CD4-positive, alpha-beta T cell treated with Interleukin-6 at 100 ng/mL for 8 hours (primary cell): ENCODE measurements around the gene VSTM5.
"Not testable (repeated sequence)": the region's sequence is repeated elsewhere in the genome, so short reads cannot be mapped to it uniquely, and the experiment has no call there.

Experiments
- DNase-seq: peaks from one replicate; pipeline ENCODE4 v3.0.0-alpha.2; 2020; ENCODE audit warnings: mixed read lengths, low spot score

VSTM5 gene, protein sequence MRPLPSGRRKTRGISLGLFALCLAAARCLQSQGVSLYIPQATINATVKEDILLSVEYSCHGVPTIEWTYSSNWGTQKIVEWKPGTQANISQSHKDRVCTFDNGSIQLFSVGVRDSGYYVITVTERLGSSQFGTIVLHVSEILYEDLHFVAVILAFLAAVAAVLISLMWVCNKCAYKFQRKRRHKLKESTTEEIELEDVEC

DNA sequence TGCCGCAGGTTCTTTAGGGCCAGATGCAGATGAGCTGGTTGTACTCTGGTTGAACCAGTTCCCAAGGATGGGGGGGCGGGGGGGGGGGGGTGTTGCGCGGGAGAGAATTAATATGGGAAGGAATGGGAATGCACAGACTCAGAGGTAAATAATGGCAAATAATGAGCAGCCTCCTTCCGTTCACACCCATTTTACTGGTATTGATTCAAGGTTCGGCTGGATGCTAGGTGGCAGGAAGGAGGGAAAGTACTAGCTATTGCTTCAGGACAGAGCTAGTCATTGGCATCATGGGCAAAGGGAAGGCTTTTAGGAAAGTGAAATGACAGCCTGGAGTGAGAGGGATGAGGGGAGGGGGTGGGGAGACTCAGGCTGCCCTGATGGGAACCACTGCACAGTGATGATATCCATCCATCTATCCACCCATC is at the start of gene VSTM5:
VSTM5 (minus strand) TSS at position 25 of the 425 bp plus-strand sequence. CDS start 116 bp downstream, outside the sequence.
- DNase-seq, result no peak

DNA sequence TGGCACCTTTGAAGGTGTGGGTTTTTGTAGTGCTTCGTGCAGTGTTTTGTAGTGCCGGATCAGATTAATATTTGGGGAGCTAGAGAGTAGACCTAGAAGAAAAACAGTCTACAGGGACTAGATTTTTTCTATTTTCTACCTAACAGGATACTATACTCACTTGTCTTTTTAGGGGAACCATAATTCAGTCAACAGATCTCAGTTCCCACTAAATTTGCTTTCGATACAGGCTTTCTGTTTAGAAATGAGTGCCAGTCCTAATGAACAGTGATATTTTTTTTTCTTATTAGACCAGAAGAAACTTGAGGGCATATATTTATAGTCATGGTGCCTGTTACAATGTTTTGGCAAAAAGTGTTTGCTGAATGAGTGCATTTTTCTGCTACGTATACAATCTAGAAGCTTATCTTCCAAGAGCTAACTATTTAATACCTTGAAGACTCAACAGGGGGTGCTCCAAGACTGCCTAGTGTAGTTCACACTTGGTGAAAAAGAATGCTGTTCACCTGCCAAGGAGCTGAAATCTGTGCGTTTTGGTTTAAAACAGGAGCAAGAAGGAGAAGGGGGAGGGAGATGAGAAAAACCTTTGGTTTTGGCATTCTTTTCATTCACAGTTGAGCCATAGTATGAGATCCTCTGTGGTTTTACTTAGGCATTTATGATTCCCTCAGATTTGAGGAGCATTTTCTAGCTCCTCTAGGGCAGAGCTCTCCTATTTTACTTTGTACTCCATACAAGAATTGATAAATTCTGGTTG is 44.9 kb upstream of the VSTM5 start:
- DNase-seq, result peak; percentile 7

DNA sequence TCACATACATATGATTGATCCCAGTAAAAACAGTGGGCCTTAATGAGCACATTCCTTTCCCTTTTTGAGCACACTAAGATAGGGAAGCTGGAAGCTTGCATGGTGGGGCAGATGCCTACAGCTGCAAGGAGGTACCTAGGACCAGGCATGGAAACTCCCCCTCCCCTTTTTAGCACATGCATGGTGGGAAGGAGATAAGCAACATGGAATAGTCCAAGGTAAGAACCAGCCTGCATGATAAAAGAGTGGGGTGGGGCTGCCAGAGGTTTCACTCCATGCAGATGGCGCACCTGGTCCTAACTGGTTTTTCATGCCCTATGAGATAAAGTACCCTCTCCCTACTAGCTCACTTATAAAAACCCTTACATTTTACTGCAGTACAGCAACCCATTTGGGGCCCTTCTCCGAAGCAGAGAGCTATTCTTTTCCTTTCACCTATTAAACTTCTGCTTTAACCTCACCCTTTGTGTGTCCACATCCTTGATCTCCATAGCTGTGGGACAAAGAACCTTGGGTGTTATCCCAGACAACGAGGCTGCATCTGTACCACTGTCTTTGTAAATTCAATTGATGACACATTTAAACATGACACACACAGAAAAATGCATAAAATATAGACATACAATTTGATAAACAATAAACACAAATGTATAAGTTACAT is 40.1 kb upstream of the VSTM5 start:
- DNase-seq, result no peak

DNA sequence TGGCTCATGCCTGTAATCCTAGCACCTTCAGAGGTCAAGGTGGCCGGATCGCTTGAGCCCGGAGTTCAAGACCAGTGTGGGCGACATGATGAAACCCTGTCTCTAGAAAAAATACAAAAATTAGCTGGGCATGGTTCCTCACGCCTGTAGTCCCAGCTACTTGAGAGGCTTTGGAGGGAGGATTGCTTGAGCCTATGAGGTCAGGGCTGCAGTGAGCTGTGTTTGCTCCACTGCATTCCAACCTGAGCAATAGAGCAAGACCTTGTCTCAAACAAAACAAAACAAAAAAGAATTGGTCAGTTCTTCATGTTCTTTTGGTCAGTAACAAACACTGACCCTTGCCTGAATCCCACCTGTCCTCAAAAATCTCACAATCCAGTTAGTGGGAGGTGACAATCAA is 36.7 kb upstream of the VSTM5 start:
- no peak for DNase-seq

DNA sequence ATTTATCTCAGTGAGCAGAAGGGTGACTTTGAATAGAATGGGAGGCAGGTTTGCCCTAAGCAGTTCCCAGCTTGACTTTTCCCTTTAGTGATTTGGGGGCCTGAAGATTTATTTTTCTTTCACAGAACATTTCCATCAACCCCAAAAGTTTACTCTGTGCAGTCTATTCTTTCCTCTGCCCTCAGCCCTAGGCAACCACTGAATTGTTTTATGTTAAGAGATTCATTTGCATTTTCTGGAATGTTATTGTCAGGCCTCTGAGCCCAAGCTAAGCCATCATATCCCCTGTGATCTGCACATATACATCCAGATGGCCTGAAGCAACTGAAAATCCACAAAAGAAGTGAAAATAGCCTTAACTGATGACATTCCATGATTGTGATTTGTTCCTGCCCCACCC is 28.7 kb upstream of the VSTM5 start:
- DNase-seq, result not testable (repeated sequence)

DNA sequence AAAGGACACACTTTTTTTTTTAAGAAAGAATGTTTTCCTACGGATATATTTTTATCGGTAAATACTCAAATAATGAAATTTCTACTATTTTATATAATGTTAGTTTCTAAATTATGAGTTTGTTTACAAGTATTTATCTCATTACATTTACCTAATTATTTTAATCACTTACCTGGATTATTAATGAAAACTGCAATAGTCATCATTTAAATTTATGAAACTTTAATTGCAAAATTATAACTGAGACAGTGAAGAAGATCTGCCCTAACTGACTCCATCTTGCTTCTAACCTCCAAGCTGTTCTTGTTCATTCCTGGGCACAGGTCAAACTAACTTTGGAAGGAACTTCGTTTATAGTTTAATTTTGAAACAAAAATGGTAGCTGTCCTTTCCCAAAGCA is 25.2 kb upstream of the VSTM5 start:
- no peak for DNase-seq

DNA sequence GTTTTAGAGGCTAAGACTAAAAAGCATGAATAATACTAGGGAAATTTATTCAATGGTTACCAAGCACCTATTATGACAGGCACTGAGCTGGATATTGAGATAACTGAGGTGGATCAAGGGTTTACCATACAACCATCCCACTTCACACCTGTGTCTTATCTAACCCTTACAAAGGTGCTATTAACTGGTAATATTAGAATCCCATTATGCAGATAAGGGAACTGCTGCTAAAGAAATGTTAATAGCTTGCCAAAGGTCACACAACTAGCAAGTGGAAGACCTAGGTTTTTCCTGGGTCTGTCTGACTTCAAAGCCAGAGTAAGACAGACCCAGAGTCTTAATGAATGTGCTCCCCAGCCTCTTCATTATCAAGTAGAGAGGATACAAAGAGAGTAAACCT is 21.1 kb upstream of the VSTM5 start:
- DNase-seq, result no peak

DNA sequence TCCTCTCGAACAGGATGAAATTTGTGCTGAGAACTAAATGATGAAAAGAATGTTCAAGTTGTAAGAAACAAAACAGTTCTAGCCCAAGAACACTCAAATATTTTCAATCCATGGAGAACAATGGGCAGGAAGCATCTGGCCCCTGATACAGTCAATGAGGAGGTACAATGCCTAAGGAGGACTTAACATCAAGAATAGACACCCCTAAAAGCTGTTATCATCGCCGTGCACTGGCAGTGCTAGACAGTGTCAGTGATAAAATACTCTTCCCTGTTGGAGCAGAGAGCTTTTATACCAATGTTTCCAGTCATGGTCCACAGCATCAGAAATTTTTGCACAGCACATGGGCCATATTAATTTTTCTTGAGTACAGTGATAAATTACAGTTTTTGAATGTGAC is 20.2 kb upstream of the VSTM5 start:
- no peak for DNase-seq

DNA sequence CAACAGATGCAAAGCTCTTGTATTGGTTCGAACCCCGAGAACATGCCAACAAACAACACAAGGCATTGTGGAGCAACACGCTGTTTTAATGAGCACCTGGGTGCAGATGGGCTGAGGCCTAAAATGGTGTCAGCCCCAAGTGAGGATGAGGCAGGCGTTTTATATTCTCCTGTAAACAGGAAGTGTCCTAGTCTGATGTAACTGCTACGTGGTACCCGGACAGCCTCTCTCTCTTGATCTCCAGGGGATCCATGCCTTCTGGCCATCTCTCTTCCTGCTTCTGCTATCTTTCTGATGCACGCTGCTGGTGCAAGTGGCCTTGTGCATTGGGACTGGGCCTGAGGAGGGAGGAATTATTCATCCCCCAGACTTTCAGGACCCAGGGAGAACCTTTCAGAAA is 19.4 kb upstream of the VSTM5 start:
- no peak for DNase-seq

DNA sequence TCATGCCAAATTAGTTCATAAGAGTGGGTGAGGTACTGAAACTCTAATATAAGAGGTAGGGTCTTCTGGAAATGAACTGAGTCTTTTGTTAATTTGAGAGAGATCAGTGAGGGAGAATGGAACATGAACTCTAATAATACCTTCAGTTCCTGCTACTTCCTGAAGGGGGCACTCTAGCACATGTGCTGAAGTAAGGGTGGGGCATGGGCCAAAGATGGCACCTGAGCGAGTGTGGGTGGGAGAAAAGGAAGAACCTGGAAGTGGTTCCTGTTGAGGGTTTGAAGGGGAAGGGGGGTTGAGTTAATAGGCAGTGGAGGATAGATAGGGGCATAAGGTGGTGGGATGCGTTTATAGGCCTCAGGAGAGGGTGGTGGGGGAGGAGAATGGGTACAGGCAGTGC is 18.0 kb upstream of the VSTM5 start:
- not testable (repeated sequence) for DNase-seq

DNA sequence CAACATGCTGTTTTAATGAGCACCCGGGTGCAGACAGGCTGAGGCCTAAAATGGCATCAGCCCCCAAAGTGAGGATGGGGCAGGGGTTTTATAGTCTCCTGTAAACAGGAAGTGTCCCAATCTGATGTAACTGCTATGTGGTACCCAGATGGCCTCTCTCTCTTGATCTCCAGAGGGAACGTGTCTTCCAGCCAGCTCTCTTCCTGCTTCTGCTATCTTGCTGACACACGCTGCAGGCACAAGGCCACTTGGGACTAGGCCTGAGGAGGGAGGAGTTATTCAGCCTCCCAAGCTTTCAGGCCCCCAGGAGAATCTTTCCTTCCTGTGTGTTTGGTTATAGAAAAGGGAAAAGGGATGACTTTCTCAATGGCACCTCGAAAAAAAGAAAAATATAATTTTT is 11.4 kb upstream of the VSTM5 start:
- no peak for DNase-seq

DNA sequence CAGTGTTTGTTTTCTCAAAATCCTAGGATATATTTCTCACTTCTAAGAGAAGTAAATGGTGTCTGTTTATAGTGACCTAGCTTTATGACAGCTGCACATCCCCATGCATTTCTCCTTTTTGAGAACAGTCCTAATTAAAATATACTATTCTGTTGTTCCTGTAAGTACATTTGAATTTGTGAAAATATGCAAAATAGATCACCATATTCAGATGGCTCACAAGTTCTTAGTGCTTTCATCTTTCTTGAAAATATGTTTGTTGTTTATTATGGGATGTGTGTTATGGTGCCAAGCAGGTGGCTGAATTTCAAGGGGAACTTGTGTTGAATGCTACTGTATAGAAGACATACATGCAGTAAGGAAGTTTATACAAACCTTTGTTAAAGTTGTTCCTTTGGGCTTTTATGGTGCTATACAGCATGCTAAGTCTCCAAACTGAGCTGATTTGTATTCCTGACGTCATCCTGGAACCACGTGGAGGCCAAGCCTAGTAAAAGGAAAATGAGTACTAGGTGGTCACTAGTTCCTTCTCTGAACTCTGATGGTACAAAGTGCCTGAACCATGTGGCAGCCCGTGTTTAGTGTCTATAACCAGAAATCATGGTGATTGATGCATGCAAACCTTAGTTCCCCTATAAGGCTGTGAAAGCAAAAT is 7.8 kb upstream of the VSTM5 start:
- no peak for DNase-seq

DNA sequence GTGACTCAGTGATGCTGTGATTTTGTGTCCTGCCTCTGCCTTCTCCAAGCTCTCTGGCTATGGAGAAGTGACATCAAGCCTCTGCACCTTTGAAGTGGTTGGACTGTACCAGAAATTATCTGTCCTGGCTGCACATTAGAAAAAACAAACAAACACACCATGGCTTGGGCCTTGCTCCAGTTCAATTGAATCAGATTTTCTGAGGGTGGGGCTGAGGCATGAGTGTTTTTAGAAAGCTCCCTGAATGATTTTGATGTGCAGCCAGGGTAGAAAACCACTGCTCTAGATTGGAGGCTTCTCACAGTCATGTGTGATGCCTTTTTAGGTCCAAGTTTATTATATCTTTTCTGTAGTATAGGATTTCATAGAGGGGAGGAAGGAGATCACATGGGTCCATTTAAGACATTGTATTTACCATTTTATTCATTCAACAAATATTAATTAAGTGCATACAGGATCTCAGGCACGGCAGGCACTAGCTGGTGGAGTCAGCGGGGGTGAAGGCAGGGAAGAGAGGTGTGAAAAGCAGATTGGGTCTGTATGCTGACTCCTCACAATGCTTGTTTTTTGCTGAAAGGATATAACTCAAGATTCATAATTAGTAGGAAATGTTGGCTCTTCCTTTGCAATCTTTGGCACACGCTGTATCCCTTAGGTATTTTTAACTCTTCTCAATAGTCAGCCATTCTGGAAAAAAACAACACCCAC is 7.1 kb upstream of the VSTM5 start:
- no peak for DNase-seq

DNA sequence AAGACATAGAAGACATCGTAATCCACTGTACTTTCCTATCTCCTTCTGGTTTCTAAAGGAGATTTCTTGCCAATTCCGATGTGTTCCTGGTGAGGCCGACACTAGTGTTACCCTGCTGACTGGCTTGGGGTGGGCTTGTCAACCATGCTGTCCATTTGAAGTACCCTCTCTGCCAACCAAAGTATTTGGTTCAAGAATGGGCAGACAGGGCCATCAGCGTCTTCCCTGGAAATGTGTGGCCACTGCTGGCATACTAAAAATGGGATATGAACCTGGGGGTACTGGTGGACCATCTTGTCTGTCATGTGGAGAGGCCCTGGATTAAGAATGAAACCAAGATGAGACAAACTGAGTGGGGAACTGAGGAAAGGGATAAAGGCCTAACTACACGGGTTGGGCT is 1.8 kb upstream of the VSTM5 start:
- DNase-seq, result no peak

DNA sequence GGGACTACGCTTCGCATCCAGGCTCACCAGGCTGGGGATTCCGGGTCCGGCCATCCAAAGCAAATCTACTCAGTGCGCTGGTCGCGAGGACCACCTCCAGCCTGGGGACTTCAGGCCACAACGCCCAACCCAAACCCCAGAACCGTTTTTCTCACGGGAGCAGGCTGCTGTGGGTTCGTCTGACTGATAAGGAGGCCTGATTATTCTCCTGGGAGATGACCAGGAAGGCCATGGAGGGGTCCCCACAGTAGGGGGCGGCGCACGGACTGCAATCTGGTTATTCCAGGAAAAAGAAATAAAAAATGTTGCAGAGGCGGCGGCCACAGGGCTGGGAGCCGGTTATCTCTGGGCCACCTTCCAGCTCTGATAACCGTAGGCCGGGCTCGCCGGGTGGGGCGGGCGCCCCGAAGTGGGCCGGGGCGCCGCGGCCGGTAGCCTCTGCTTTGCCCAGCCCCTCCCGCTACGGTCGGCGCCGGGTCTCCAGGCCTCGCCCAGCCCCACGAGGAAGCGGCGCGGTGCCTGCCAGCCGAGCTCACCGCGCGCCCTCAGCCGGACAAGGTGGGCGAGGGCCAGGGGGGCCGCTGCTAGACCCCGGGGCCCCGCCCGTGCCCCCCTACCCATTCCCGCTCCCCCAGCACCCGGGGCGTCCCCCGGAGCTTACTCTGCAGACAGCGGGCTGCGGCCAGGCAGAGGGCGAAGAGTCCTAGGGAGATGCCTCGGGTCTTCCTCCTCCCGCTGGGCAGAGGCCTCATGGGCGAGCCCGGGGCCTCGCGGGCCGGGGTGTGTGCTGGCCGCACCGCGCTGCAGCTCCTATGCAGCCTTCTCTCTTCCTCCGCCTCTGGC is 446 bp downstream of the VSTM5 start:
- DNase-seq, result no peak

DNA sequence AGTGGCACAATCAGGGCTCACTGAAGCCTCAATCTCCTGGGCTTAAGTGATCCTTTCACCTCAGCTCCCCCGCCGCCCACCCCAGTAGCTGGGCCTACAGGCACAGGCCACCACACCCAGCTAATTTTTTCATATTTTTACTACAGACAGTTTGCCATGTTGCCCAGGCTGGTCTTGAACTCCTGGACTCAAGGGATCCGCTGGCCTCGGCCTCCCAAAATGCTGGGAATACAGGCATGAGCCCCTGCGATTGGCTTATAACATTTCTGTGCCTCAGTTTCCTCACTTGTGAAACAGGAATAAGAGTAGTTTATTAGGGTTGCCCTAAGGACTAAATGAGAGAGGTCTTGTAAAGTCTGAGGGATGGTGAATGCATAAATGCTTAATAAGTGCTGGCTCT is 1.2 kb downstream of the VSTM5 start:
- no peak for DNase-seq

DNA sequence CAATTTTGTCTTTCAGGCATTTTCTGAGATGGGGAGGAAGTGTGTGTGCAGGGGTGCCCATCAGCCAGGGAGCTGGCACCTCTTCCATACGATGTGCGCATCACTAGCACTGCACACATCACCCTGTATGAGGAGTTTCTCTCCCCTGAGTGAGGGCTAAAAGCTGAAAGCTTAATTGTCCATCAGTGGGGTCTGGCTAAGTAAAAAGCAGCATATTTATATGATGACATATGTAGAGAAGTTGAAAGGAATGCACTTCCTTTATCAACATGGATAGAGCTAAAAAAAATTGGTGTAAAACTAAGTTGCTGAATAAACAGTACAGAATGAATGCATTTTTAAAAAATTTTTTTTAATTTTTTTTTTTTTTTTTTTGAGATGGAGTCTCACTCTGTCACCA is 4.0 kb downstream of the VSTM5 start:
- DNase-seq, result no peak

DNA sequence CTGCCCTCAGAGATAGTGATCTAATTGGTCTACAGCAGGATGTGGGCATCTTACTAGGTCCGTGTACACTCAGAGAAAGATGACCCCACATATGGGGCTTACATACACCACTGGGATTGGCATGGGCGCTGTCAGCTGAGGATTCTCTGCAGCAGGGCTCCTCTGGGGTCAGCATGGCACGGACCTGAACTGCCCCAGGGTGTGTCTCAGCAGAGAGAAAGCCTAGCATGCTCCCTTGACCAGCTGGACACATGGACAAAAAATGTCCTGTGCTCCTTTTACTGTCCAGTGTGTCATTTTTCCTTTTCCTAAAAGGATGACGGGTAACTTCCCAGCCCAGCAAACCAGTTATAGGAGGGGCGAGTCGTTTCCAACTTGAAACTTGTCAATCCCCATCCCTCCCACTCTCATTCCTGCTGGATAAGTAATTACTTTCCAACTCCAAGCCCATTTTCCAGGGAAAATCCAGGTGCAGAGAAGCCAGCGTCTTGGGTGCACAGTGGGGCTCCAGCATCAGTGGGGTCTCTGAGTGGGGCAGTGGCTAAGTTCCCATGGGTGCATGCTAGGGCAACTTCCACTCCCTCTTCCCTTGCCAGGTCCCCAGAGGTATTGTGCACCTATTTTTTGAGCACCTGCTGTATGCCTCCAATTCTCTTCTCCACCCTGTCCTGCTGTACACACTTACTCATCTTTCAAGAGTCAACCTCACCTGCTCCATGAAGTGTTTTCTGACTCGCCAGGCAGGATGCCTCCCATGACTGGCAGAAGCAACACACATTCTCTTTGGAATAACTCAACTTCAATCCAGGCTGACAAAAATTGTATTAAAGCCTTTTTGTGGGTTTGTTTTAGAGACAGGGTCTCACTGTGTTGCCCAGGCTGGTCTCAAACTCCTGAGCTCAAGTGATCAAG is 5.0 kb downstream of the VSTM5 start:
- DNase-seq, result no peak

DNA sequence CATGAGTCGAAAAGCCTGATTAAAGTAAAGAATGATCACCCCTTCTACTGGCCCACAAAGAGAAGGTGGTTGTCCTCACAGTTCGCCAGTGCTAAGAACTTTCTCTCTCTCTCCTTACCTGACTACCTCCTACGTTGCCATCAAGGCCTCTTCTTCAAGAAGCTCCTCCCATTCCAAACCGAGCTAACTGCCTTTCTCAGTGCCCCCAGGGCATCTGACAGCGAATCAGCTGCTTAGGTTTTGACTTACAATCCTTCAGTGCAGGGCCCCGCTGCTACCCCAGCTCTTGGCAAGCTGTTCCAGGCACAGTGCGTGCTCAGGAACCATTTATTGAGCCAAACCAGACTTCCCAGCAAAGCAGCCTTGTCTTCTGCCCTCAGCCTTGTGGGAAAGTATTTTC is 5.8 kb downstream of the VSTM5 start:
- DNase-seq, result no peak

DNA sequence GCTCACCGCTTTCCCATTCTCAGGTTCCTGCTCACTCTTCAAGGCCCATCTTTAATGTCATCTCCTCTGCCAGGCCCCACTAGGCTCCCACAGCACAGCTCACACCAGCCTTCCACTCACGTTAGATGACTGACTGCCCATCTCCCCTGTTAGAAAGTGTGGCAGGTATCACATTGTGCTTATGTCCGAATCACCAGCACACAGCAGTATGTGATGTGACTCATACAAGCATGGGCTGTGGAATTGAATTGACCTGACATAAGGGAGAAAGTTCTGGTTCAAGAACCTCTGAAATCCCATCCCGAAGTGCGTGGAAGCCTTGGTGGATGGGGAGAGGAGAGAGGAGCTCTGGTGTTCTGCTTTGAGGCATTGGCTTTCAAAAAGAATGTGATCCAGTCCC is 6.5 kb downstream of the VSTM5 start:
- DNase-seq, result no peak
